Stomach (tissue), 9 donors: ENCODE measurements around the gene CDH23. TPM values are rescaled to one million over a fixed set of nuclear protein-coding genes. Genes with fewer than 3 reads are reported as not detected.

ENCODE experiments used
- DNase-seq, 2 donors: peaks; one replicate each; pipeline versions ENCODE4 v3.0.0 to v3.0.0-alpha.2; 2013 to 2019
- H3K27ac ChIP-seq, 5 donors: fragments of 200-600 bp in 4 of 5; sonication (generic) in 4 of 5; one replicate each; pipeline ENCODE4 v1.5.1; 2013 to 2019; ENCODE audit warnings: mild to moderate bottlenecking in 1 of 5, moderate library complexity in 1 of 5
- H3K27me3 ChIP-seq, 3 donors: fragments of 200-600 bp; sonication (generic); one replicate each; pipeline ENCODE4 v1.5.1; 2017 to 2019; ENCODE audit warnings: mixed run types in 1 of 3
- H3K36me3 ChIP-seq, 4 donors: fragments of 200-600 bp; sonication (generic); 1 replicate in 3 of 4; 2 replicates in 1 of 4; pipeline ENCODE4 v1.5.1; 2016 to 2019
- H3K4me1 ChIP-seq, 4 donors: fragments of 200-600 bp; sonication (generic); one replicate each; pipeline ENCODE4 v1.5.1; 2016 to 2019
- H3K4me3 ChIP-seq, 4 donors: fragments of 200-600 bp; sonication (generic) in 3 of 4; one replicate each; pipeline ENCODE4 v1.5.1; 2016 to 2019; ENCODE audit warnings: mild to moderate bottlenecking in 1 of 4
- H3K9me3 ChIP-seq, 4 donors: fragments of 200-600 bp; sonication (generic); one replicate each; pipeline ENCODE4 v1.5.1; 2016 to 2019
- EP300 ChIP-seq: sonication (generic); formaldehyde crosslinking; IDR thresholded peaks from one replicate; pipeline ENCODE4 v1.6.1; 2017; ENCODE audit warnings: antibody characterized with exemption
- POLR2A ChIP-seq, 4 donors: fragments of 450-650 bp; IDR thresholded peaks; one replicate each; pipeline ENCODE4 v1.6.1; 2016; ENCODE audit warnings: antibody characterized with exemption in 4 of 4, control low read depth in 2 of 4, mild to moderate bottlenecking in 1 of 4, moderate library complexity in 1 of 4
- POLR2AphosphoS5 ChIP-seq, 3 donors: sonication (generic); formaldehyde crosslinking; IDR thresholded peaks; one replicate each; pipeline ENCODE4 v1.6.1; 2016; ENCODE audit warnings: antibody characterized with exemption in 3 of 3
- whole genome bisulfite sequencing, 5 donors: extraction: QIAGEN DNeasy Blood & Tissue Kit in 3 of 5; methylation state at CpG; one replicate each; pipeline versions ENCODE4 v1.1.5 to v1.1.7; 2013 to 2018; 5-methylcytosine and 5-hydroxymethylcytosine counted together
- intact Hi-C: fragments of 100-400 bp; cut with DNase I; formaldehyde crosslinking; loops from one replicate; pipeline ENCODE4 v1.15.1; 2023; ENCODE audit warnings: low total_unique reads
- polyA plus RNA-seq, 3 donors: library from polyadenylated mRNA; stranded (reverse); fragments of 200-250 nt; gene quantifications; one replicate each; pipeline ENCODE4 v1.2.3, GENCODE V29; 2013
- total RNA-seq, 5 donors: library from RNA; depleted of rRNA; stranded (reverse); fragments of >200 nt; gene quantifications; one replicate each; pipeline versions ENCODE4 v1.1.0 to v1.2.3, GENCODE V29; 2014 to 2016
- TF ChIP-seq, protein P1 (sequence below), 7 experiments: fragments of 450-650 bp in 4 of 7; fragments of 200-600 bp in 3 of 7; sonication (generic) in 3 of 7; IDR thresholded peaks; one replicate each; pipeline ENCODE4 v1.5.1; 2016 to 2019; ENCODE audit warnings: antibody characterized with exemption in 7 of 7, control low read depth in 2 of 7, mild to moderate bottlenecking in 1 of 7
- donor health status: healthy with polysubstance abuse.
- donor health status: Bipolar disorder and iron deficiency.
- donor health status: healthy.

Gene CDH23
- total and polyA plus RNA-seq, 8 donors = 0.31 to 8.2 (median 2.2) TPM

DNA sequence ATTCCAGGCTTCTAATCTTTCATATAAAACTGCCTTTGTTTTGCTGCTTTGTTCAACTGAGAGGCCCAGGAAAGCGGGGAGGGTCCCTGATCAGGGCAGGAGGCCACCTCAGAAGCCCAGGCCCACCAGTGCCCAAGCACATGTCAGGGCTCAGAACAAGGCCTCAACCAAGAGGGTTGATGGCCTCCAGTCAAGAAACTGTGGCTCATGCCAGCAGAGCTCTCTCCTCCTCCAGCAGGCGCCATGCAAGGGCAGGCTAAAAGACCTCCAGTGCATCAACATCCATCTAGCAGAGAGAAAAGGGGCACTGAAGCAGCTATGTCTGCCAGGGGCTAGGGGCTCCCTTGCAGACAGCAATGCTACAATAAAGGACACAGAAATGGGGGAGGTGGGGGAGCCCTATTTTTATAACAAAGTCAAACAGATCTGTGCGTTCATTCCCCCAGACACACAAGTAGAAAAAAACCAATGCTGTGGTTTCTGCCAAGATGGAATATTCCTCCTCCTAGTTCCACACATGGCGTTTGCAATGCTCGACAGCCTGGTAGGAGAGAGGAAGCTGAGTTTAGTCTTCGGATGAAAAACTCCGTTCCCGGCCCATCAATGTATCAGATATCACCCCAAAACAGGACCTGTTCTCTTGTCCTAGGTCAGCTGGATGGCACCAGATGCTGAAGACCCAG is 420.4 kb downstream of the CDH23 start:
- 77 to 88% (median 82%) methylated on average over 8 of the region's 8 CpGs for WGBS, 5 donors
- Histone ChIP-seq H3K4me1 (peaks cover 0 to 38% (median 14%) of the 10 kb centered on the region in 4 donors), H3K27me3 (no peaks in the 10 kb centered on the region), H3K27ac (peak overlapping the region in 4 of 5 donors; percentile 17 to 53 (median 44)), H3K36me3 (peaks cover 70 to 81% (median 75%) of the 10 kb centered on the region in 4 donors), H3K4me3 (no peak overlapping the region), H3K9me3 (no peaks in the 10 kb centered on the region)
- intact Hi-C loops = no loop called here
- no peak for DNase-seq
- TF ChIP-seq POLR2A (IDR thresholded peaks at IDR 0.05) (no peak), EP300 (no peak), POLR2AphosphoS5 (IDR thresholded peaks at IDR 0.05) (no peak)
- TF ChIP-seq, protein P1, sequence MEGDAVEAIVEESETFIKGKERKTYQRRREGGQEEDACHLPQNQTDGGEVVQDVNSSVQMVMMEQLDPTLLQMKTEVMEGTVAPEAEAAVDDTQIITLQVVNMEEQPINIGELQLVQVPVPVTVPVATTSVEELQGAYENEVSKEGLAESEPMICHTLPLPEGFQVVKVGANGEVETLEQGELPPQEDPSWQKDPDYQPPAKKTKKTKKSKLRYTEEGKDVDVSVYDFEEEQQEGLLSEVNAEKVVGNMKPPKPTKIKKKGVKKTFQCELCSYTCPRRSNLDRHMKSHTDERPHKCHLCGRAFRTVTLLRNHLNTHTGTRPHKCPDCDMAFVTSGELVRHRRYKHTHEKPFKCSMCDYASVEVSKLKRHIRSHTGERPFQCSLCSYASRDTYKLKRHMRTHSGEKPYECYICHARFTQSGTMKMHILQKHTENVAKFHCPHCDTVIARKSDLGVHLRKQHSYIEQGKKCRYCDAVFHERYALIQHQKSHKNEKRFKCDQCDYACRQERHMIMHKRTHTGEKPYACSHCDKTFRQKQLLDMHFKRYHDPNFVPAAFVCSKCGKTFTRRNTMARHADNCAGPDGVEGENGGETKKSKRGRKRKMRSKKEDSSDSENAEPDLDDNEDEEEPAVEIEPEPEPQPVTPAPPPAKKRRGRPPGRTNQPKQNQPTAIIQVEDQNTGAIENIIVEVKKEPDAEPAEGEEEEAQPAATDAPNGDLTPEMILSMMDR (IDR thresholded peaks at IDR 0.05) = no peak

DNA sequence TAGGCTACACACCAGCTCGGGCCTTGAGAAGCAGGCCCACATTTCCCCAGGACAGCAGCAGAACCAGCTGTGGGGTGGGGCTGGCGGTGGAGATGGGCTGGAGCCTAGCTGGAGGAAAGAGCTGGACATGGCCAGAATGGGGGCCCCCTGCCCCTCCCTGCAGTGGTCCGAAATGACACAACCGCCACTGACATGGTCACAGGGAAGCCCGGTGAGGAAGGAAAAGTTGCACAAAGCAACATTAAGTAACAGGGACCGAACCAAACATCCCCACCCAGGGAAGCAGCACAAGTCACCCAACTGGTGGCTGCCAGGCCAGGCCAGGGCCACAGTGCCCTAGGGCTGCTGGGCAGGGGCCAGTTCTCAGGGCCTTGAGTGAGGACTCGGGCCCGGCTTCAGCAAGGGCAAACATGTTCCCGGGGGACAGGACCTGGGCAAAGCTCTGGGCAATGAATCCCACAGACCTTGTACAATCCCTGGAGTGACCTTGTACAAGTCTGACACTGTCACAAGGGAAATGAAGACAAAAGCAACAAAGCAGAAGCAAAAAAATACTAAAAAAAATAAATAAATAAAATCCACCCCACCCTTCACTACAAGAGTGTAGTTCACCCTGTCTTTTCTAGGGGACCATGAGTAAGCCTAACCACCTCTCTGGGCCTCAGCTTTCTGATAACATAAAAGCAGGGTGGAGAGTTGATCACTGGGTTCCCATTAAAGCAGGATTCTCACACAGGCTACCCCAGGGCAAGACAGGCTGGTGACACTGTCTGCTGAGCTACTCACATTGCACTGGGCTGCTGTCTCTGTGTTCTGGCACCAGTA is 421.3 kb downstream of the CDH23 start:
- no peak overlapping the region for H3K4me3 ChIP-seq
- peak overlapping the region in 4 of 5 donors; percentile 17 to 53 (median 44) for H3K27ac ChIP-seq
- H3K9me3 ChIP-seq = no peaks in the 10 kb centered on the region
- TF ChIP-seq POLR2AphosphoS5 (IDR thresholded peaks at IDR 0.05) = no peak
- no peak for TF ChIP-seq POLR2A (IDR thresholded peaks at IDR 0.05)
- TF ChIP-seq, protein P1 (IDR thresholded peaks at IDR 0.05) = no peak
- TF ChIP-seq EP300 = no peak
- DNase-seq = no peak
- no peaks in the 10 kb centered on the region for H3K27me3 ChIP-seq
- H3K36me3 ChIP-seq = peaks cover 72 to 91% (median 85%) of the 10 kb centered on the region in 4 donors
- intact Hi-C loops = no loop called here
- H3K4me1 ChIP-seq = peaks cover 0 to 28% (median 7%) of the 10 kb centered on the region in 4 donors
- WGBS, 5 donors = 73 to 89% (median 75%) methylated on average over 9 of the region's 9 CpGs

DNA sequence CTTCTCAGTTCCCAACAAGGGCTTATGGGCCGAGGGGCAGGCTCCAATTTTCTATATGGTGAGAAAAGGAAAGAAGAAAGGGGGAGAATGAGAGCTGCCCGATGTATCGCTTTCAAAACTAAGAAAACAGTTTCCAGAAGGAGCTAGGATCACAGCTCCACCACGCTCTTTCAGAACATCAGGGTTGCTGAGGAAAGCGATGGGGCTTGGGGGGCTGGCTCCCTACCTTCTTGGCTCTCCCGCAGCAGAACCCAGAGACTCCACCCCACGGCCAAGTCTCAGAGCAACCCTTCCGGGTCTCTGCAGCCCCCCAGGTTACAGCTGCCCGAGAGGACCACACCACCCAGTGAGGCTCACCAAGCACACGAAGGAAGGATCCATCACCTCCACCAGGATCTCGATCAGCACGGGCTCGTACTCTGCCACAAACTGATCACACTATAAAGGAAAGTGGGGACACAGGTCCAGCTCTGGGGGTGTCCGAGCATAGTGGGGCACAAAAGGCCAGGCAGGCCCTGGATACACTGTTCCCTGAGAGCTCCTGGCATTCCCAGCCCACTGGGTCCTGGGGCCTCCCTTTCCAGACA is 422.0 kb downstream of the CDH23 start:
- TF ChIP-seq POLR2A (IDR thresholded peaks at IDR 0.05) = no peak
- TF ChIP-seq POLR2AphosphoS5 (IDR thresholded peaks at IDR 0.05) = no peak
- TF ChIP-seq, protein P1 (IDR thresholded peaks at IDR 0.05) = no peak
- no peak for TF ChIP-seq EP300
- Histone ChIP-seq H3K9me3 (no peaks in the 10 kb centered on the region), H3K27me3 (no peaks in the 10 kb centered on the region), H3K27ac (peak overlapping the region in 2 of 5 donors; percentile 53), H3K4me3 (no peak overlapping the region), H3K4me1 (peaks cover 0 to 26% (median 4%) of the 10 kb centered on the region in 4 donors), H3K36me3 (peaks cover 80 to 93% (median 92%) of the 10 kb centered on the region in 4 donors)
- no peak for DNase-seq
- WGBS, 5 donors = 85 to 96% (median 91%) methylated on average over 9 to 14 of the region's 14 CpGs
- intact Hi-C loops = no loop called here

DNA sequence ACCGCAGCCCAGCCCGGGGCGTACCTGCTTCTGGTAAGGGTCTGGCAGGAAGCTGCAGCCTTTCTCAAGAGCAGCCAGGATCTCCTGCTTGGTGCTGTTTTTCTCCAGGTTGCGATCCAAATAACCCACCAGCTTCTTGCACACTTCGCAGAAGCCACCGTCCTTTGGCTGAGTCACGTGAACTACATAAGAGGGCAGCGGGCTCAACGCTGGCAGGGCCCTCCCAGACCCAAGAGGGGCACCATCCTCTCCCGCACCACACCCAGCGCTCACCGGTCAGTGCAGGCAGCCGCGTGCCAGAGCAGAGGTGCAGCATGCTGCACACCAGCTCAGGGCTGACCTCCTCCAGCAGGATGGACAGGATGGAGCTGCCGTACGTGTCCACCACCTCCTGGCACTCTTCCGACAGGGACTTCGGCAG is 422.7 kb downstream of the CDH23 start:
- WGBS, 5 donors = 90 to 98% (median 94%) methylated on average over 17 to 18 of the region's 18 CpGs
- TF ChIP-seq EP300 (no peak), POLR2AphosphoS5 (IDR thresholded peaks at IDR 0.05) (no peak), POLR2A (IDR thresholded peaks at IDR 0.05) (no peak)
- TF ChIP-seq, protein P1 (IDR thresholded peaks at IDR 0.05) = no peak
- H3K36me3 ChIP-seq = peaks cover 86 to 100% (median 99%) of the 10 kb centered on the region in 4 donors
- intact Hi-C loops = no loop called here
- H3K4me1 ChIP-seq = peaks cover 0 to 22% (median 2%) of the 10 kb centered on the region in 4 donors
- no peak for DNase-seq
- no peak overlapping the region for H3K4me3 ChIP-seq
- H3K27ac ChIP-seq = peak overlapping the region in 2 of 5 donors; percentile 53
- no peaks in the 10 kb centered on the region for H3K9me3 ChIP-seq
- no peaks in the 10 kb centered on the region for H3K27me3 ChIP-seq
